ENCODE measurements around the gene LRFN3. TPM values are rescaled to one million over a fixed set of nuclear protein-coding genes. Genes with fewer than 3 reads are reported as not detected.

LRFN3 gene
- total RNA-seq, 4 donors from 2014 or later: 3.2 to 8.7 (median 5.3) TPM

DNA sequence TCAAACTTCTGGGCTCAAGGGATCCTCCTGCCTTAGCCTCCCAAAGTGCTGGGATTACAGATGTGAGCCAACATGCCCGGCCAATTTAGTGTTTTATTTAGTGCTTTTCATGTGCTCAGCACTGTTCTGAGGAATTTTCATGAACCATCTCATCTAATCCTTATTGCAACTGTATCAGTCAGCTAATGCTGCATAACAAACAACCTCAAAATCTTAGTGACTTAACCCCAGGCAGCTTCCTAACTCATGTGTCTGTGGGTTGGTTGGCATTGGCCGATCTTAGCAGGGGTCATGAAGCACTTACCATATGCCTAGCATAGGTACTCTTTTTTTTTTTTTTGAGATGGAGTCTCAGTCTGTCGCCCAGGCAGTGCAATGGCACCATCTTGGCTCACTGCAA lies 52.6 kb downstream of the LRFN3 start:
- no peak for DNase-seq (ENCODE audit: low spot score)
- TF ChIP-seq, protein P1, sequence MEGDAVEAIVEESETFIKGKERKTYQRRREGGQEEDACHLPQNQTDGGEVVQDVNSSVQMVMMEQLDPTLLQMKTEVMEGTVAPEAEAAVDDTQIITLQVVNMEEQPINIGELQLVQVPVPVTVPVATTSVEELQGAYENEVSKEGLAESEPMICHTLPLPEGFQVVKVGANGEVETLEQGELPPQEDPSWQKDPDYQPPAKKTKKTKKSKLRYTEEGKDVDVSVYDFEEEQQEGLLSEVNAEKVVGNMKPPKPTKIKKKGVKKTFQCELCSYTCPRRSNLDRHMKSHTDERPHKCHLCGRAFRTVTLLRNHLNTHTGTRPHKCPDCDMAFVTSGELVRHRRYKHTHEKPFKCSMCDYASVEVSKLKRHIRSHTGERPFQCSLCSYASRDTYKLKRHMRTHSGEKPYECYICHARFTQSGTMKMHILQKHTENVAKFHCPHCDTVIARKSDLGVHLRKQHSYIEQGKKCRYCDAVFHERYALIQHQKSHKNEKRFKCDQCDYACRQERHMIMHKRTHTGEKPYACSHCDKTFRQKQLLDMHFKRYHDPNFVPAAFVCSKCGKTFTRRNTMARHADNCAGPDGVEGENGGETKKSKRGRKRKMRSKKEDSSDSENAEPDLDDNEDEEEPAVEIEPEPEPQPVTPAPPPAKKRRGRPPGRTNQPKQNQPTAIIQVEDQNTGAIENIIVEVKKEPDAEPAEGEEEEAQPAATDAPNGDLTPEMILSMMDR (IDR thresholded peaks at IDR 0.05): no peak
- no peak for ATAC-seq (ENCODE audit: low FRiP score)

DNA sequence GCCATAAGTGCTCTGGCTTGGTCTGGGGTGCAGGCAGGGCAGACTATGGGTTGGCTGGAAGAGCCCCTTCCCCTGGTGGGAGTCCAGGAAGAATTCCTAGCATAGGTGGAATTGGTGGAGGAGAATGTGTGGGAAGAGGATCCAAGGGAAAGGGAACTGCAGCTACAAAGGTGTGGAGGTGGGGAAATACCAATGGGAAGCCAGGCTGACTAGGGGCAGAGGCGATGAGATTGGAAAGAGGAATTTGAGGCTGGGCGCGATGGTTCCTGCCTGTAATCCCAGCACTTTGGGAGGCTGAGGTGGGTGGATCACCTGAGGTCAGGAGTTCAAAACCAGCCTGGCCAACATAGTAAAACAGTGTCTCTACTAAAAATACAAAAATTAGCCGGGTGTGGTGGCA lies 54.0 kb downstream of the LRFN3 start:
- TF ChIP-seq, protein P1 (IDR thresholded peaks at IDR 0.05): no peak

DNA sequence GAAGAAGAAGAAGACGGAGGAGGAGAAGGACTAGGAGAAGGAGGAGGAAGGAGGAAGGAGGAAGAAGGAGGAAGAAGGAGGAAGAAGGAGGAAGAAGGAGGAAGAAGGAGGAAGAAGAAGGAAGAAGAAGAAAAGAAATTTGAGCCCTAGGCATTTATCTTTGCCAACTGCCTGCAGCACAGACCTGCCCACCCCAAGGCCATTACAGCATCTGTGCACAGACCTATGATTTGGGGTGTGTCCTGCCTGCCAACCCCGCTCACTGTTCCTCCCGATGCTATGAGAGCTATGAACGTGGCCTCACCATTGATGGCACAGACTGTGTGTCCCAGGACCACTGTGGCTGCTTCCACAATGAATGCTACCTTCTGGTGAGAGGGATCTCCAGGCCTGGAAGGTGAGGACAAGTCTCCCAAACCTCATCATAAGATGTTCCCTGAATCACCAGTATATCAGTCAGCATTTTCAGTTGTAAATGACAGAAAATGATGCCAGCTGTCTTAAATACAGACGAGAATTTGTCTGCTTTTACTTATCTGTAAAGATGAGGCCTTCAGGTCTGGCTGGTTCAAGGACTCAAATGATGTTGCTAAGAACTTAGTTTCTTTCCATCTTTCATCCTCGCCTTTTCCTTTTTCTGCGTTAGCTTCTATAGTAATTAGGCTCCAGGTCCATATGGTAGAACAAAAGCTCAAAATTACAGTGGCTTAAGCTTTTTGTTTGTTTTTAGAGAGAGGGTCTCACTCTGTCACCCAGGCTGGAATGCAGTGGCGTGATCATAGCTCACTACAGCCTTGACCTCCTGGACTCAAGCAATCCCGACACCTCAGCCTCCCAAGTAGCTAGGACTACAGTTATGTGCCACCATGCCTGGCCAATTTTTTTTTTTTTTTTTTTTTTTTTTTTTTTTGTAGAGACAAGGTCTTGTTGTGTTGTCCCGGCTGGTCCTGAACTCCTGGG lies 54.9 kb downstream of the LRFN3 start:
- DNase-seq (ENCODE audit: low spot score): no peak
- TF ChIP-seq, protein P1 (IDR thresholded peaks at IDR 0.05): no peak

More for the DNA sequence above, 54.0 kb downstream of the LRFN3 start:
- ATAC-seq (ENCODE audit: low FRiP score) (no peak), DNase-seq (ENCODE audit: low spot score) (no peak)

DNA sequence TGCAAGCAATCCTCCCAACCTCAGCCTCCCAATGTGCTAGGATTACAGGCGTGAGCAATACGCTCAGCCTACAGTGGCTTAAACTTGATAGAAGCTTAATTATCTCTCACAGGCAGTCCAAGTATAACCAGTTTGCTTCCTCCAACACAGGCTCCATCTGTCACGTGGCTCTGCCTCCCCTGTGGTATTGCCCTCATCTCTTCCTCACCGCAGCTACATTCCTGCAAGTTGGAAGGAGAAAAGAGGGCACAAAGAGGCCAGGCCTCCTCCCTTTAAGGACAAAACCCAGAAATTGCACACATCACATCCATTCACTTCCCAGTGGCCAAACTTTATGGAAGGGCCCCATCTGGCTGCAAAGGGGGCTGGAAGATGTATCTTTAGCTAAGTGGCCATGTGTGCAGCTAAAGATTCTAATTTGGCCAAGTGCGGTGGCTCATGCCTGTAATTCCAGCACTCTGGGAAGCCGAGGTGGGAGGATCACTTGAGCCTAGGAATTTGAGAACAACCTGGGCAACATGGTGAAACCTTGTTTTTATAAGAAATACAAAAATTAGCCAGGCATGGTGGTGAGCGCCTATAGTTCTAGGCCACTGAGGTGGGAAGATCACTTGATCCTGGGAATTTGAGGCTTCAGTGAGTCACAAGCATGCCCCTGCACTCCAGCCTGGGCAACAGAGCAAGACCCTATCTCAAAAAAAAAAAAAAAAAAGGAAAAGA lies 55.7 kb downstream of the LRFN3 start:
- DNase-seq (ENCODE audit: low spot score) (no peak), ATAC-seq (ENCODE audit: low FRiP score) (no peak)
- TF ChIP-seq, protein P1 (IDR thresholded peaks at IDR 0.05): no peak

More for the DNA sequence above, 54.9 kb downstream of the LRFN3 start:
- no peak for ATAC-seq (ENCODE audit: low FRiP score)

DNA sequence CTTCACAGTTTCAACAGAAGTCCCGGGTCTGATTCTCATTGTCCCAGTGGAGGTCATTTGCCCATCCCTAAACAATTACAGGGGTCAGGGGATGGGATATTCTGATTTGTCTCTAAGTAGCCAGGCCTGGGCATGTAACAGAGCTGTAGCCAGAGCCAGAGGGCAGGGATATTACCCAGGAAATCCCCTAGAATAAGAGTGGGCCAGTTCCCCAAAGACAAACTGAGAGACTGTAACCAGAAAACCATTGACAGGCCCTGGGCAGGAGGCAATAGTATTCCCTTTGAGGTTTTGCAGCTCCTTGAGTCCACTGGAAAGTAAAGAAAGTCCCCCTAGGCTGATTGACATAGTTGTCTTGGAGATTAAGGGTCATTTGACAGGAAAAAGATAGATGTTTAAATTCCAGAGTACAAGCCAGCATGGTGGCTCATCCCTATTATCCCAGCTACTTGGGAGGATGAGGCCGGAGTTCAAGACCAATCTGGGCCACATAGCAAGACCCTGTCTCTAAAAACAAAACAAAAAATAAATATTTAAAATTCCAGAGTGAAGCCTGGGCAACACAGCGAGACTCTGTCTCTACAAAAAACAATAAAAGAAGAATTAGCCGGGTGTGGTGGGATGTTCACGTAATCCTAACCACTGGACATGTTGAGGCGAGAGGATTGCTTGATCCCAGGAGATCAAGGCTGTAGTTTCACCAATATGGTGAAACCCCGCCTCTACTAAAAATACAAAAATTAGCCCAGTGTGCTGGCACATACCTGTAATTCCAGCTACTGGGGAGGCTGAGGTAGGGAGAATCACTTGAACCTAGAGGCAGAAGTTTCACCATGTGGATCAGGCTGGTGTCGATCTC lies 57.0 kb downstream of the LRFN3 start:
- DNase-seq (ENCODE audit: low spot score) (no peak), ATAC-seq (ENCODE audit: low FRiP score) (no peak)
- TF ChIP-seq, protein P1 (IDR thresholded peaks at IDR 0.05): no peak

DNA sequence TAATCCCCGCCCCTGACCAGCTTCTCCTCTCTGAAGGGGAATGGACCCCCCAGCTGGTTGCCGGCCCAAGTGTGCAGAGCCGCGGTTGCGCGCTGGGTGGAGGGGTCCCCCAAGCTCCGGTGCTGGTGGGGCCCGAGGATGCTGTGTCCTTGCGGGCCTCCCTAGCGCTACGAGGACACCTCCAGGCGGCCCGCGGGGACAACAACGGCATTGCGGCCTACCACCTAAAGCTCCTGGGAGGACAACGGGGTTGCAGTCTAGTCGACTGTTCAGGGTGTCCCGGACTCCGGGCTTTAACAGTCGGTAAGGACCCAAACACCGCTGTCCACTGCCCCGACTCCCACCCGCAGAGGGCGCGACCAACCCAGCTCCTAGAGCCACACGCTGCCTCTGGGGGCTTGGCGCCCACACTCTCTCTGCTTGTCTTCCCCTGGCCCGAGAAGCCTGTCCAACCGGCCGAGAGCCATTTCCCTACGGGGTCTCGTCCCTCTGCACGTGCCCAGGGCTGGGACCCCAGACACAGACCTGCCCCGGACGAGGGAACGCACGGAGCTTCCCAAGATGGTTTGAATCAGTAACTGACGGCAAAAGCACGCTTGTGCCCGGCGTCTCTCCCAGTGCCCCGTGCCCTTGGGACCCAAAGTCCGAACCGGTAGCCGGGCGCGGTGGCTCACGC lies 57.9 kb downstream of the LRFN3 start:
- no peak for DNase-seq (ENCODE audit: low spot score)
- ATAC-seq (ENCODE audit: low FRiP score): no peak

More for the DNA sequence above, 57.9 kb downstream of the LRFN3 start:
- TF ChIP-seq, protein P1 (IDR thresholded peaks at IDR 0.05): no peak
